ENCODE measurements around the gene SPNS2. TPM values are rescaled to one million over a fixed set of nuclear protein-coding genes. Genes with fewer than 3 reads are reported as not detected.

SPNS2 gene
- total and polyA plus RNA-seq, 2 of the 8 experiments (the other 6 are each of a cell fraction or from before 2014, with no cell fraction given), result 1.2 to 1.5 TPM

DNA sequence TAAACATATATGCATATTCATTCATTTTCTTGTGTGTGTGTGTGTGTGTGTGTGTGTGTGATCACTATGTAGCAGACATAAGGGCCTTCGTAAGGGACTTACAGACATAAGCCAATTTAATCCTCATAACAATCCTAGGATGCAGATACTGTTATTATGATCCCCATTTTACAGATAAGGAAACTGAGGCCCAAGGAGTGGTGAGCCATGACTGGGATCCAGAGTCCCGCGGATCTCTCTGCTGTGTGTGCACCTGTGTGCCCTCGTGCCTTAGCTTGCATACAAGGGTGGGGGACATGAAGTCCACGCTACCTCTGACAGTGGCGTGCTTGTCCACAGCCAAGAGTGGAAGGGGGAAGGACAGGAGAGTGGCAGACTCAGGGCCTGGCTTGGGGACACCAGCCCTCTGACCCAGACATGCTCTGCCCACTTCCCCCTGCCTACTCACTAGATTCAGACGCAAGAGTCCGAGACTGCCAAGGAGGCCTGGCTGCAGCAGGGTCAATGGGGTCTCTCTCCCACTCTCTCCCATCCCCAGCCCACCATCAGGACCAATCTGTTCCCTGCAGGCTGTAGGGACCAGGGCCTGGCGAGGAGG lies 75.9 kb downstream of the SPNS2 start:
- H3K4me3 ChIP-seq (ENCODE audit: extremely low read depth in 1 of 4, insufficient read depth in 2 of 4, low read depth in 3 of 4, low read length in 4 of 4), result no peak overlapping the region
- no peak overlapping the region for H3K14ac ChIP-seq (ENCODE audit: insufficient read length)
- no peak overlapping the region for H4K91ac ChIP-seq (replicated peaks; ENCODE audit: insufficient read length, low read length)
- H3K9me3 ChIP-seq (ENCODE audit: insufficient read depth in 2 of 2, low read depth in 1 of 2, low read length in 1 of 2), result no peaks in the 10 kb centered on the region
- no peak overlapping the region for H3K27ac ChIP-seq (ENCODE audit: low read depth, low read length)
- H3K9ac ChIP-seq (replicated peaks in 1 of 4; ENCODE audit: extremely low read depth in 1 of 4, low read depth in 3 of 4, low read length in 3 of 4), result no peak overlapping the region
- FAIRE-seq (no peak), DNase-seq (ENCODE audit: low read depth in 1 of 2, low spot score in 2 of 2) (no peak)
- ChIA-PET CTCF (ENCODE audit: partially characterized antibody) (interaction anchor here (1.2 to 1.6 kb wide), 2 partner anchors 9 kb away, joined by 3 to 4 read pairs; partner anchors contain the start of gene SMTNL2), POLR2A (ENCODE audit: partially characterized antibody) (no interaction called here)
- no peaks in the 10 kb centered on the region for H3K79me1 ChIP-seq (ENCODE audit: low read depth, low read length)
- H2BK20ac ChIP-seq (ENCODE audit: low read length), result 0 out of 2 replicates have a peak overlapping the region, but pooled peaks have one; percentile 77
- H2AFZ ChIP-seq (ENCODE audit: low read length), result no peak overlapping the region
- TF ChIP-seq CEBPB (IDR thresholded peaks at IDR 0.05; ENCODE audit: low read depth, low read length) (no peak), CBX8 (IDR thresholded peaks at IDR 0.05; ENCODE audit: borderline replicate concordance, low read depth, low read length) (no peak), KDM1A (IDR thresholded peaks at IDR 0.05; ENCODE audit: borderline replicate concordance, low read length) (no peak), TBP (IDR thresholded peaks at IDR 0.05; ENCODE audit: low read depth, low read length) (no peak), EZH2 (IDR thresholded peaks at IDR 0.05; ENCODE audit: low read depth, low read length, severe bottlenecking) (no peak), BACH1 (IDR thresholded peaks at IDR 0.05; ENCODE audit: low read length) (no peak), TCF12 (IDR thresholded peaks at IDR 0.05; ENCODE audit: low read depth, low read length) (no peak), RNF2 (IDR thresholded peaks at IDR 0.05; ENCODE audit: borderline replicate concordance, low read depth, low read length, missing control alignments, poor library complexity, severe bottlenecking) (no peak), EP300 (IDR thresholded peaks at IDR 0.05; ENCODE audit: borderline replicate concordance in 1 of 2, low read depth in 2 of 2, low read length in 2 of 2) (no peak)
- H3K4me2 ChIP-seq (ENCODE audit: insufficient read depth in 1 of 2, low read depth in 2 of 2, low read length in 2 of 2), result no peak overlapping the region
- H3K27me3 ChIP-seq (replicated peaks in 1 of 4; ENCODE audit: control insufficient read depth in 3 of 4, extremely low read depth in 1 of 4, insufficient read depth in 3 of 4, low read length in 3 of 4), result no peaks in the 10 kb centered on the region
- H4K5ac ChIP-seq (ENCODE audit: insufficient read length, low read depth, low read length), result no peak overlapping the region
- no peak overlapping the region for H3K23ac ChIP-seq (ENCODE audit: insufficient read length)
- H4K20me1 ChIP-seq (replicated peaks in 1 of 2; ENCODE audit: control insufficient read depth in 1 of 2, insufficient read depth in 2 of 2, low read length in 2 of 2), result no peaks in the 10 kb centered on the region
- H4K8ac ChIP-seq (ENCODE audit: extremely low read depth, insufficient read depth, low read length), result no peak overlapping the region
- H3K4ac ChIP-seq (replicated peaks; ENCODE audit: insufficient read length, low read depth, low read length), result no peak overlapping the region
- H2BK5ac ChIP-seq (ENCODE audit: low read depth, low read length), result no peak overlapping the region
- peaks cover 9 to 19% (median 16%) of the 10 kb centered on the region in 4 experiments for H3K4me1 ChIP-seq (replicated peaks in 1 of 4; ENCODE audit: control insufficient read depth in 3 of 4, insufficient read depth in 4 of 4, low read length in 3 of 4)
- H2BK15ac ChIP-seq (ENCODE audit: low read length), result peak overlapping the region; percentile 40; the same call in 1 of the 2 replicates
- H3K79me2 ChIP-seq (ENCODE audit: control insufficient read depth in 1 of 2, insufficient read depth in 2 of 2, low read length in 2 of 2), result no peaks in the 10 kb centered on the region
- H3K23me2 ChIP-seq (ENCODE audit: low read depth, low read length), result no peaks in the 10 kb centered on the region; the same call in 1 of the 2 replicates
- peak overlapping the region; percentile 85; the same call in 1 of the 2 replicates for H2BK12ac ChIP-seq (ENCODE audit: low read depth, low read length)
- WGBS, 2 experiments (ENCODE audit: extremely low coverage in 1 of 2, insufficient coverage in 1 of 2, insufficient read length in 1 of 2, insufficient replicate concordance in 2 of 2, low coverage in 1 of 2, low lambda C conversion rate in 2 of 2, missing lambda C conversion rate in 1 of 2), result 91% methylated on average over 9 of the region's 9 CpGs; no CpG with 5 or more reads in 1 of the 2 experiments
- H3K56ac ChIP-seq (replicated peaks; ENCODE audit: insufficient read length, low read depth, low read length), result no peak overlapping the region
- no peak overlapping the region for H3K18ac ChIP-seq (ENCODE audit: extremely low read depth, low read length)
- peak overlapping the region; percentile 76; the same call in 1 of the 2 replicates for H2AK5ac ChIP-seq (ENCODE audit: low read depth, low read length)
- H2BK120ac ChIP-seq (replicated peaks; ENCODE audit: low read depth, low read length), result no peak overlapping the region
- no peaks in the 10 kb centered on the region for H3K36me3 ChIP-seq (ENCODE audit: control insufficient read depth in 2 of 4, insufficient read depth in 4 of 4, low read length in 3 of 4)
